Activated T-helper 17 cell treated with anti-CD3 and anti-CD28 coated beads, Interleukin-2, amount 50 U/mL, for 72 hours (primary cell): ENCODE measurements around the gene TAAR1. TPM values are rescaled to one million over a fixed set of nuclear protein-coding genes. Genes with fewer than 3 reads are reported as not detected.

Experiments
- total RNA-seq, 2 donors: library from RNA; stranded (reverse); gene quantifications; one replicate each; pipeline ENCODE4 v1.2.3, GENCODE V29; 2022

Gene TAAR1
- total RNA-seq, 2 donors from 2014 or later, result not detected

Other genes with a start within 250 kb of the TAAR1 start
- gene STX7, start 146.1 kb downstream of the TAAR1 start, total RNA-seq, result 10 to 100 TPM; 17.7 to 28.2 TPM
- not detected for gene TAAR9, start 120.9 kb downstream of the TAAR1 start, total RNA-seq
- gene TAAR8, start 106.5 kb downstream of the TAAR1 start, total RNA-seq, result not detected
- gene TAAR6, start 88.9 kb downstream of the TAAR1 start, total RNA-seq, result not detected
- not detected for gene TAAR5, start 69.4 kb downstream of the TAAR1 start, total RNA-seq
- not detected for gene TAAR2, start 34.9 kb downstream of the TAAR1 start, total RNA-seq
- not detected for gene VNN1, start 54.9 kb upstream of the TAAR1 start, total RNA-seq
- gene VNN2, start 98.7 kb upstream of the TAAR1 start, total RNA-seq, result 1 to 10 TPM; 2.3 to 3.1 TPM
- gene SLC18B1, start 139.5 kb upstream of the TAAR1 start, total RNA-seq, result 1 to 10 TPM; 3.9 to 4.1 TPM
- 1,000 to 10,000 TPM; 1,467 to 1,579 TPM for gene RPS12, start 155.4 kb upstream of the TAAR1 start, total RNA-seq